Measurements from ENCODE around the gene AKR1C1.

- TF ChIP-seq, protein P1, sequence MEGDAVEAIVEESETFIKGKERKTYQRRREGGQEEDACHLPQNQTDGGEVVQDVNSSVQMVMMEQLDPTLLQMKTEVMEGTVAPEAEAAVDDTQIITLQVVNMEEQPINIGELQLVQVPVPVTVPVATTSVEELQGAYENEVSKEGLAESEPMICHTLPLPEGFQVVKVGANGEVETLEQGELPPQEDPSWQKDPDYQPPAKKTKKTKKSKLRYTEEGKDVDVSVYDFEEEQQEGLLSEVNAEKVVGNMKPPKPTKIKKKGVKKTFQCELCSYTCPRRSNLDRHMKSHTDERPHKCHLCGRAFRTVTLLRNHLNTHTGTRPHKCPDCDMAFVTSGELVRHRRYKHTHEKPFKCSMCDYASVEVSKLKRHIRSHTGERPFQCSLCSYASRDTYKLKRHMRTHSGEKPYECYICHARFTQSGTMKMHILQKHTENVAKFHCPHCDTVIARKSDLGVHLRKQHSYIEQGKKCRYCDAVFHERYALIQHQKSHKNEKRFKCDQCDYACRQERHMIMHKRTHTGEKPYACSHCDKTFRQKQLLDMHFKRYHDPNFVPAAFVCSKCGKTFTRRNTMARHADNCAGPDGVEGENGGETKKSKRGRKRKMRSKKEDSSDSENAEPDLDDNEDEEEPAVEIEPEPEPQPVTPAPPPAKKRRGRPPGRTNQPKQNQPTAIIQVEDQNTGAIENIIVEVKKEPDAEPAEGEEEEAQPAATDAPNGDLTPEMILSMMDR (IDR thresholded peaks at IDR 0.05), result no peak
- TF ChIP-seq, protein P2, sequence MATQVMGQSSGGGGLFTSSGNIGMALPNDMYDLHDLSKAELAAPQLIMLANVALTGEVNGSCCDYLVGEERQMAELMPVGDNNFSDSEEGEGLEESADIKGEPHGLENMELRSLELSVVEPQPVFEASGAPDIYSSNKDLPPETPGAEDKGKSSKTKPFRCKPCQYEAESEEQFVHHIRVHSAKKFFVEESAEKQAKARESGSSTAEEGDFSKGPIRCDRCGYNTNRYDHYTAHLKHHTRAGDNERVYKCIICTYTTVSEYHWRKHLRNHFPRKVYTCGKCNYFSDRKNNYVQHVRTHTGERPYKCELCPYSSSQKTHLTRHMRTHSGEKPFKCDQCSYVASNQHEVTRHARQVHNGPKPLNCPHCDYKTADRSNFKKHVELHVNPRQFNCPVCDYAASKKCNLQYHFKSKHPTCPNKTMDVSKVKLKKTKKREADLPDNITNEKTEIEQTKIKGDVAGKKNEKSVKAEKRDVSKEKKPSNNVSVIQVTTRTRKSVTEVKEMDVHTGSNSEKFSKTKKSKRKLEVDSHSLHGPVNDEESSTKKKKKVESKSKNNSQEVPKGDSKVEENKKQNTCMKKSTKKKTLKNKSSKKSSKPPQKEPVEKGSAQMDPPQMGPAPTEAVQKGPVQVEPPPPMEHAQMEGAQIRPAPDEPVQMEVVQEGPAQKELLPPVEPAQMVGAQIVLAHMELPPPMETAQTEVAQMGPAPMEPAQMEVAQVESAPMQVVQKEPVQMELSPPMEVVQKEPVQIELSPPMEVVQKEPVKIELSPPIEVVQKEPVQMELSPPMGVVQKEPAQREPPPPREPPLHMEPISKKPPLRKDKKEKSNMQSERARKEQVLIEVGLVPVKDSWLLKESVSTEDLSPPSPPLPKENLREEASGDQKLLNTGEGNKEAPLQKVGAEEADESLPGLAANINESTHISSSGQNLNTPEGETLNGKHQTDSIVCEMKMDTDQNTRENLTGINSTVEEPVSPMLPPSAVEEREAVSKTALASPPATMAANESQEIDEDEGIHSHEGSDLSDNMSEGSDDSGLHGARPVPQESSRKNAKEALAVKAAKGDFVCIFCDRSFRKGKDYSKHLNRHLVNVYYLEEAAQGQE (IDR thresholded peaks at IDR 0.05; ENCODE audit: insufficient read depth in 1 of 2, low read depth in 2 of 2, low read length in 1 of 2), result no peak
- no peak for TF ChIP-seq POLR2AphosphoS5 (IDR thresholded peaks at IDR 0.05; ENCODE audit: low read depth, low read length)
- no peak for TF ChIP-seq SIN3A (IDR thresholded peaks at IDR 0.05; ENCODE audit: borderline replicate concordance, insufficient read depth, low read depth, low read length)
- TF ChIP-seq TCF7L2 (IDR thresholded peaks at IDR 0.05; ENCODE audit: low read depth, low read length), result no peak
Observed at GRCh38 chr10:4998671-4999070, 35.5 kb downstream of the AKR1C1 start.

Data from Panc1 (cell line).